ENCODE data around the gene DYSF. TPM values are rescaled to one million over a fixed set of nuclear protein-coding genes. Genes with fewer than 3 reads are reported as not detected.

Gene DYSF
- total RNA-seq, 4 donors from 2014 or later: 0.93 to 3.2 (median 2.8) TPM

DNA sequence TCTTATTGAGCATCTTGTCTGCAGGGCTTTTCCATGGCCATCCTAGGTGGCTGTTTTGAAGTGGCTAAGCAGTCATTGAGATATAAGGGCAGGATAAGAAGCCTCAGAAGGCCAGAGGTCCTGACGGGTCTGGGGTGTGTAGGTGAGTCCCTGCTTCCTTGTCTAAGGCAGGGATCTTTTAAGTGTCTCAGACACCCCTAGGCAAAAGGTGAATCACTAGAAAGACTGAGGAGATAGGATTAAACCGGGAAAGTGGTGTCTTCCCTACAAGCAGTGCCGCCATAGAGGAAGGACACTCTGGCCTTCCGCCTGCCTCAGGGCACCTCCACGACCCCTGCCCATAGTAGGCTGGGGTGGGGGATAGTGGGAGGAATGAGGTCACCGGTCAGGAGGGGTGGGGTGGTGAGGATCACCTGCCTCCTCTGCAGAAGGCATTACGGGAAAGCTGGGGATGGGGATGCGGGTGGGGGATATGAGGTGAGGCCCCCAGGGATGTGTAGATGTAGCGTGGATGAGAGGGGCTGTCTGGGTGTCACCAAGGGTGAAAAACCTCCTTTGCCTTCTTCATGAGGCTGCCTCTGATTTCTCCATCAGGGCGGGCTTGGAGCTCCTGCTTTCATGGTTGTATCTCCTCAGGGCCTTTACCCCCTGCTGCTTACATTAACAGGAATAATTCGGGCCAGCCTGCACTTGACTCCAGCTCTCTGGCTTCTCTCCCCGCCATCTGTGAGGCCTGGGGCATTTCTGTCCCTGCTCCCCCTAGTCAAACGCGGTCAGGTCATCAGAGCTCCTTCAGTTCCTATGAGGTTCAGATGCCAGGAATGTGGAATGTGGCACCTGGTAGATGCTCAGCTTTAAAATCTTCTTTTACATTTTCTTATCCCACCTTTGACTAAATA lies 244.0 kb downstream of the DYSF start:
- WGBS, 2 donors: 64 to 70% methylated on average over 14 of the region's 14 CpGs
- no peak overlapping the region for H3K4me3 ChIP-seq (ENCODE audit: low read depth, poor library complexity, severe bottlenecking)
- DNase-seq (ENCODE audit: low spot score in 2 of 2): peak in 1 of 2 donors; percentile 45
- TF ChIP-seq, protein P1, sequence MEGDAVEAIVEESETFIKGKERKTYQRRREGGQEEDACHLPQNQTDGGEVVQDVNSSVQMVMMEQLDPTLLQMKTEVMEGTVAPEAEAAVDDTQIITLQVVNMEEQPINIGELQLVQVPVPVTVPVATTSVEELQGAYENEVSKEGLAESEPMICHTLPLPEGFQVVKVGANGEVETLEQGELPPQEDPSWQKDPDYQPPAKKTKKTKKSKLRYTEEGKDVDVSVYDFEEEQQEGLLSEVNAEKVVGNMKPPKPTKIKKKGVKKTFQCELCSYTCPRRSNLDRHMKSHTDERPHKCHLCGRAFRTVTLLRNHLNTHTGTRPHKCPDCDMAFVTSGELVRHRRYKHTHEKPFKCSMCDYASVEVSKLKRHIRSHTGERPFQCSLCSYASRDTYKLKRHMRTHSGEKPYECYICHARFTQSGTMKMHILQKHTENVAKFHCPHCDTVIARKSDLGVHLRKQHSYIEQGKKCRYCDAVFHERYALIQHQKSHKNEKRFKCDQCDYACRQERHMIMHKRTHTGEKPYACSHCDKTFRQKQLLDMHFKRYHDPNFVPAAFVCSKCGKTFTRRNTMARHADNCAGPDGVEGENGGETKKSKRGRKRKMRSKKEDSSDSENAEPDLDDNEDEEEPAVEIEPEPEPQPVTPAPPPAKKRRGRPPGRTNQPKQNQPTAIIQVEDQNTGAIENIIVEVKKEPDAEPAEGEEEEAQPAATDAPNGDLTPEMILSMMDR (IDR thresholded peaks at IDR 0.05): no peak
- no peak for TF ChIP-seq POLR2A (IDR thresholded peaks at IDR 0.05)
- intact Hi-C loops (cut with DNase I; ENCODE audit: low total_unique reads): no loop called here

DNA sequence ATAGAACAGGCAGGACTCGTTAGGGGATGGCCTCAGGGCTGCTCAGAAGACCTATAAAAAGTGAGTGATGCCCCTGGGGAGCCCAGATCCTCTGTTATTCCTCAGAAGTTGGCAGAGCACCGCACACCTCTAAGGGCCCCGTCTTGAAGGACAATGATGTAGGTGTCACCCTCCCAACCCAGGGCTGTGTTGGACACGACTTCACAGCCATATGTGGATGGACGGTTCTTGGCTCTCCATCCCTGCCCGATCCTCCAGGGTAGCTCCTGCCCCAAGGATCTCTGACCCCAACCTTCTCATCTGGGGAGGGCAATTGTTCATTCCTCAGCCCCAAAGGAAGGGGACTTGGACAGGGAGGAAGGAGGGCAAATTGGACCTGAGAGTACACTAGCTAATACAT lies 246.1 kb downstream of the DYSF start:
- TF ChIP-seq, protein P1 (IDR thresholded peaks at IDR 0.05): no peak
- TF ChIP-seq POLR2A (IDR thresholded peaks at IDR 0.05): no peak
- 88 to 95% methylated on average over 6 of the region's 6 CpGs for WGBS, 2 donors
- H3K4me3 ChIP-seq (ENCODE audit: low read depth, poor library complexity, severe bottlenecking): no peak overlapping the region
- peak in 1 of 2 donors; percentile 54 for DNase-seq (ENCODE audit: low spot score in 2 of 2)
- intact Hi-C loops (cut with DNase I; ENCODE audit: low total_unique reads): no loop called here

- peak in 1 of 2 donors; percentile 78 for DNase-seq (ENCODE audit: low spot score in 2 of 2)
- no peak overlapping the region for H3K4me3 ChIP-seq (ENCODE audit: low read depth, poor library complexity, severe bottlenecking)
- intact Hi-C loops (cut with DNase I; ENCODE audit: low total_unique reads): no loop called here
- TF ChIP-seq POLR2A (IDR thresholded peaks at IDR 0.05): no peak
- TF ChIP-seq, protein P1 (IDR thresholded peaks at IDR 0.05): no peak
- WGBS, 2 donors: 64 to 76% methylated on average over 11 of the region's 11 CpGs
These were observed 246.8 kb downstream of the DYSF start for GRCh38 chr2:71700041-71700657.

- peak in 1 of 2 donors; percentile 85 for DNase-seq (ENCODE audit: low spot score in 2 of 2)
- WGBS, 2 donors: 63 to 74% methylated on average over 16 to 20 of the region's 21 CpGs
- no peak overlapping the region for H3K4me3 ChIP-seq (ENCODE audit: low read depth, poor library complexity, severe bottlenecking)
- intact Hi-C loops (cut with DNase I; ENCODE audit: low total_unique reads): no loop called here
- TF ChIP-seq, protein P1 (IDR thresholded peaks at IDR 0.05): no peak
- TF ChIP-seq POLR2A (IDR thresholded peaks at IDR 0.05): no peak
These were observed 247.5 kb downstream of the DYSF start for GRCh38 chr2:71700658-71701397.

- TF ChIP-seq POLR2A (IDR thresholded peaks at IDR 0.05): no peak
- TF ChIP-seq, protein P1 (IDR thresholded peaks at IDR 0.05): no peak
- peak in 1 of 2 donors; percentile 70 for DNase-seq (ENCODE audit: low spot score in 2 of 2)
- no peak overlapping the region for H3K4me3 ChIP-seq (ENCODE audit: low read depth, poor library complexity, severe bottlenecking)
- intact Hi-C loops (cut with DNase I; ENCODE audit: low total_unique reads): no loop called here
- WGBS, 2 donors: 82 to 85% methylated on average over 14 to 15 of the region's 15 CpGs
These were observed 249.0 kb downstream of the DYSF start for GRCh38 chr2:71702071-71702970.

All from lower leg skin (tissue), 4 donors.